ENCODE measurements around the gene METTL1.
A peak's percentile ranks its signal among the peaks of the same experiment; 100 is the strongest.

Gene METTL1

DNA sequence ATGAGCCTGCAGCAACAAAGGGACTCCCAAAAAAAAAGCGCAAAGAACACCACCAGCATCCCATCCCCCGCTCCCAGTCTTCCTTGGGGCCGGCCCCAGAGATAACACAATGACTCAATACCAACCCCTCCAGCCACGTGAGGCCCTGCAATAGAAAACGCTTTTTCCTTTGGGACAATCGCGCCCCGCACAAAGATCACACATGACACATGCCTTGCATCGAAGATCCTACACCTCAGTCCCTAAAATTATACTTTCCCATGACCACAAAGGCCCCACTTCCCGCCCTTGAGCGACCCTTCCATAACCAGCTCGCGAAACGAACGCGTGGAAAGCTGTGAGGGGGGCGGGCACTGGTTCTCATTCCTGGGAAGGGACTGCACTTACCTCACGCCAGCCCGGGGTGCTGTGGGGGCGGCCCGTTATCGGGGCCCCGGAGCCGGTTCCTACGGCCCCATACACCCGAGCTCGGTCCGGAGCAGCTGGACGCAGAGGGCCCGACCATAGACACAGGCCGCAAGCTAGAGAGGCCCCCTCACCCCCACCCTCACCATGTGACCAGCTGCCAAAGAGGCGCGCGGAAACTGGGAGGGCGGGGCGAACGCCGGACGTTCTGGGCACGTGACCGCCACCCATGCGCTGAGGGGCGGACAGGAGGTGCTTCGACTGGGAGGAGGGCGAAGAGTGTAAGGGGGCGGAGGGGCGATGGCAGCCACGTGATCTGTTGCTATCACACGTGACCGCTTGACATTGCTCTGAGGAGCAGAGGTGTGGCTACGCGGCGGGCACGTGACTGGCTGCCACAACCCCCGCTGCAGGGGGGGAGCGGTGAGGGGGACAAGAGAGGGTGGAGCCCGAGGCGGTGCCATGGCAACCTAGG, 19.9 kb downstream of the METTL1 start, which contains the start of gene CDK4:
TSS of gene CDK4 (minus strand) at position 523 of the 880 bp plus-strand sequence. CDS start 593 bp downstream, outside the sequence.
- DNase-seq = peak; percentile 97 to 99

DNA sequence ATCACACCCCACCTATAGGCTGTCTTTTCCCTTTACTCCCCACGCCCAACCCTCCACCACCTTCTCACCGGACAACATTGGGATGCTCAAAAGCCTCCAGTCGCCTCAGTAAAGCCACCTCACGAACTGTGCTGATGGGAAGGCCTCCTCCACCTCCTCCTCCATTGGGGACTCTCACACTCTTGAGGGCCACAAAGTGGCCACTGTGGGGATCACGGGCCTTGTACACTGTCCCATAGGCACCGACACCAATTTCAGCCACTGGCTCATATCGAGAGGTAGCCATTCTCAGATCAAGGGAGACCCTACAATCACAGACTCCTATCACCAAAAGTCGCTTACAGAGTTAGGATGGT, 20.5 kb downstream of the METTL1 start:
- DNase-seq = no peak

DNA sequence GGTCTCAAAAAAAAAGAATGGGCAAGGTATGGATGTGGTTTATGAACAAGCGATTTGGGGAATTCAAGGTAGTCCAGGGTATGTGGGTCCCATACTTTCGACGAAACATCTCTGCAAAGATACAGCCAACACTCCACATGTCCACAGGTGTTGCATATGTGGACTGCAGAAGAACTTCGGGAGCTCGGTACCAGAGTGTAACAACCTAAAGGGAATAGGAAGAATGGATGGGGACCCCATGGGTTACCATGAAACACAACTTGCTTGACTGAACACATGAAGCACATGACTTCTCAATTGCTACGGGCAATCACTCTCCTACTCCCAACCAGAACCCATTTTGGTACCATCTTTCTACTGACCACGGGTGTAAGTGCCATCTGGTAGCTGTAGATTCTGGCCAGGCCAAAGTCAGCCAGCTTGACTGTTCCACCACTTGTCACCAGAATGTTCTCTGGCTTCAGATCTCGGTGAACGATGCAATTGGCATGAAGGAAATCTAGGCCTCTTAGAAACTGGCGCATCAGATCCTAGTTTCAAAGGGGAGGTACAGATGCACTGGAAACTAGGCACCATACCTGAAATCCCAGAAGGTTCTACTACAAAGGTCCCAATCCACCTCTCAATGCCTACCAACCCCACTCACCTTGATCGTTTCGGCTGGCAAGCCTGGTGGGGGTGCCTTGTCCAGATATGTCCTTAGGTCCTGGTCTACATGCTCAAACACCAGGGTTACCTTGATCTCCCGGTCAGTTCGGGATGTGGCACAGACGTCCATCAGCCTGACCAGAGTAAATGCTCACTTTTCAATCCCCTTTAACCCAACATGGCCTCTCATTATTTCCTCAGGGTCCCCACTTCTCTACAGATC, 21.1 kb downstream of the METTL1 start:
- DNase-seq = no peak

DNA sequence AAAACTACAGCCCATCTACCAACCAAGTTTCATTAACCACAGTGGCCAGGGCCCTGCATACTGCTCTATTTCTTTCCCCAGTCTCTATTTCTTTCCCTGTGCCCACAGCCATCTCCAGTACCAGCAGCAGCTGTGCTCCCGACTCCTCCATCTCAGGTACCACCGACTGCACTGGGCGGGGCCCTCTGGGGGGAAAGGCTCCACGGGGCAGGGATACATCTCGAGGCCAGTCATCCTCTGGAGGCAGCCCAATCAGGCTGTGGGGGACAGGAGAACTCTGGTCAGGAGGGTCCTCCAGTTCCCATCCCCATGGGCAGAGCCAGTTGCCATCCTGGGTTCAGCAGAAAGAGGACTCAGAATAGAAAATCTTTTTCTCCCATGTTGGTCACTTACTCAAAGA, 22.8 kb downstream of the METTL1 start:
- DNase-seq = no peak

DNA sequence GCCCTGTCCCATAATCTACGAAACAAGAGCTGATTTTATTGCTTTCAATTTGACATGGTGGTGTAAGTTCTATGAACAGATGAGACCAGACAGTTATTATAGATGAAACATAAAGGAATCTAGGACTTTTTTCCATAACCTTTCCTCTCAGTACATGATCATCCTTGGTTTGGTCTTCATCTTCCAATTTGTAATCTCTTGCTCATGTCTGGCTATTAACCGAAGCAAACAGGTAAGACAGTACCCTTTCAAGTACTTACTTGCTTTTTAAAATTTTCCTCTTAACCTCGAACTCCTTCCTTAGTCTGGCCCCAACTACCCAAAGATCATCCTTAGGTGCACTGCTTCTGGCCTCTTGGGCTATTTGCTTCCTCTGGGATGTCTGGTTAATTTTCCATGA, 25.9 kb downstream of the METTL1 start:
- DNase-seq = no peak

DNA sequence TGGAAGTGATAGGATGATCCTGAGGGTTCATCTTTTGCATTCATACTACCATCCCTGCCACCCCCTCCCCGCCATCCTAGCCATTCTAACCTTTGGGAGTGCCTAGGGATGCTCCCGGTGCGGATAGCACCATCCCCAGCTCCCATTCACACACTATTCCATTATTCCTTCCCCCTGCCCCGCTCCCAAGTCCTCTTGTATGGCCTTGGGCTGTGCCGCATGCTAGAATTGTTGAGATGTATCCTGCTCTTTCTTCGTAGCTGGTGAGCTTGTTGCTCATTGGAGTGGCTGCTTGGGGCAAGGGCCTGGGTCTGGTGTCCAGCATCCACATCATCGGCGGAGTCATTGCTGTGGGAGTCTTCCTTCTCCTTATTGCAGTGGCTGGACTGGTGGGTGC, 26.4 kb downstream of the METTL1 start:
- no peak for DNase-seq

DNA sequence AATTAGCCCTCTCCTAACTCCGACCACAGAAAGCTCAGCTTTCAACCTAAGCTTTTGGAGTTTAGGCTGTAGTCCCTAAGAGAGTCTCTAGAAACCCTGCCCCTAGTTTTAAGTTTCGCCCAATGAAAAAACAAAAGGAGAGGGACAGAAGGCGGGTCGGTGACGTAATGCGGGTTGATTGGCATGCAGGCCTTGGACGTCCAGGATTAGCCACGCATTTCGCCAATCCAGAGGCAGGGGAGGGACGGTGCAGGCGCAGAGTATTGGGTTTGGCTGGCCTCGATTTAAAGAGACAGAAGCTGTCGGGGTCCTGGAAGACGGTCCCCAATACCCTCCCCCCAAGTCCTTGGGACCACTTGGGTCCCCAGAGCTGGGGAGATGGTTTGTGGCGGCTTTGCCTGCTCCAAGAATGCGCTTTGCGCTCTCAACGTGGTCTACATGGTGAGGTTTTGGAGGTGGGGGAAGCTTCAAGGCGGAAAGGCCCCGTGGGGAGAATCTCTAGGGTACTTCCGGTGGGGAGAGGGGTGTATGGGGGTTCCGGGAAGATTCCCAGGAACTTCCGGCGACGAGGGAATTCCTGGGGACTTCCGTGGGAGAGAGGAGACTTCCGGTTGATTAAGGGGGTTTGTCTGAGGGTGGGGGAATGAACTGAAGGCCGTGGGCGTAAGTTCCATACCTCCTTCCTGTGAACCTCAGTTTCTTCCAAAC, 27.0 kb downstream of the METTL1 start, which contains the start of gene TSPAN31:
TSS of gene TSPAN31 (plus strand) at position 263 of the 708 bp plus-strand sequence. CDS start at position 379, 116 bp downstream.
- DNase-seq = peak; percentile 92 to 96

DNA sequence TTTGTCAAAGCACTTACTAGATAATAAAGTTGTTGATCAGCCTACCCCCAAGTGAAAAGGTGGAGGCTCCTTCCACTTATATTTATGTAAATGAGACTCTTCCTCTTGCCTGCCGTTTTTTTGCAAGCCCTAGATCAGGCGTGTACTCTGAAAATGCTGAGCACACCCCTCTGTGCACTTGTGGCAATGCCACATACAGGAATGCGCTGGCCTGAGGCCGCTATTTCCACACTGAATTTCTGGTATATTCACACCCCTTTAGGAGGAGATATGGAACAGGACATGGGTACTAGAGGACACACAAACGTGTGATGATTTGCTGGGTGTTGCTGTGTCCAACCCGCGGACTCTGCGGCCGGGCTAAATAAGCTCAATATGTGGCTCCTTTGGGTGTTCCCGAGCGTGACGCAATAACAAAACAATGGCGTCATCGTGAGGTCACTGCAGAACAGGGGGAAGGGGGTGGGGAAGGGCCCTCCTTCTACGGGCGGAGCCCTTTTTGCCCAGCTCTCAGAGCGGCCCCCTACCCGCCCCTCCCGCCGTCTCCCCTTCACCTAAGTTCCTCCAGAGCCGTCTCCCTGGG, 27.6 kb downstream of the METTL1 start:
- DNase-seq = no peak

DNA sequence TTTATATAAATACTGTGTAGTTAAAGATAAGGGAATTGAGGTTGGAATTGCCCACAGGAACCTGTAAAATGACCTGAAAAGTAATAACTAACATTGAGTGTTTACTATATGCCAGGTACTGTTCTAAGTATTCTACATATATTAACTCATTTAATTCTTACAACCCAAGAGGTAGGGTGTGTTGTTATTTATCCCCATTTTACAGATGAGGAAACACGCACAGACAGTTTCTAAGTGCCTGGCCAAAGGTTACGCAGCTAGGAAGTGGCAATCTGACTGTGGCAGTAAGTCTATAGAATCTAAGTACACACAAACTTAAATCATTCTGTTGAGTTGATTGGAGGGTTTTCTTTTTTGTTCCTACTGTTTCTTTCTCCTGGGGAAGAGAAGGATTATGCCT, 28.1 kb downstream of the METTL1 start:
- no peak for DNase-seq

DNA sequence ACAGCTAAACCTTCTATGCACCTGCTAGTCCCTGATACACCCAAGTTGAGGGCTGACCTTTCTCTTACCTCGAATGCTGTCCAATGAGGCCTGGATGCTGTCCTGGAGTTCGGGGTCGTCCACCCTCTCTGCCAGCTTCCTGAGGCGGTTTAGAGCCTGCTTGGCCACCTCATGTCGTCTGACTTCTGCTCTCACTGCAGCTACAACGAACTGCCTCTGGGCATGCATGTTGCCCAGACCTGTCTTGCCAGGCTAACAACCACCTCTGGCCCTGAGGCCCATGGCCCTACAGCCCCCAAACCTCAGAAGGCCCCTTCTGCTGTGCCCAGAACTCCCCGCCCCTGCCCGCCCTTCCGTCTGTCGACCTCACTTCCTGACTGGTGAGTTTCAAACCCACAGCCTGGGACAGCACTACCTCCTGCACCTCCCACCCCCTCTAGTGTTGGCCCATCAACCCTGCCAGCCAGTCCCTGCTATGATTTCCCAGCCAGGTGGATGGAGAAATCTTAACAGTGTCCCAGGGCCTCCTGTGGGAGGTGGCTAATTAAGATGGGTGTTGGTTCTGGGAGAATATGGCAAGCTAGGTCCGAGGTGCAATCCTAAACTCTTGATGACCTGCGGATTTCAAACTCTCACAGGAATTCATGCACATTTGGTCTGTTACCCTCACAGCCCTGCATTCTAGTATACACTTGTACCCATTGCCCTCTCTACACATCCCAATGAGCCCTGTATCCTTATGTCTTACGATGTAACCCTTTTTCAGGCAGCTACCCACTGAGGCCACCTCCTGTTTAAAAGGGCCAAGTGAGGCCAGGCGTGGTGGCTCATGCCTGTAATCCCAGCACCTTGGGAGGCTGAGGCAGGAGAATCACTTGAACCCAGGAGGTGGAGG, 29.8 kb downstream of the METTL1 start:
- no peak for DNase-seq

DNA sequence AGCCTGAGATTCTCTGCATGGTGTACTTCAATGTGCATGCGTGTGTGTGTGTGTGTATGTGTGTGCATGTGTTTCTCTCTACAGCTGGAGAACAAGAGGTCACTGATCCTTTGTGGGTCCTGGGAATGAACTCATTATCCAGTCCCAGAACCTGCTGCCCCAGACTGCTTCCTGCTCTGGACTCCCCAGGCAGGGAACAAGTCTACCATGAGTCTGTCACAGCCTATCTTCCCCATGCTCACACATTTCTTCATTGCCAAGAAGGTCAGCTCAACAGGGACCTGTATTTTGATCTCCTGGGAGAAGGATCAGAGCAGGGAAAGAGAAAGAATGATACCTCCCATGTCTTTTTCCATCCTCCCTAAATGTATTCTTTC, 30.5 kb downstream of the METTL1 start:
- DNase-seq = no peak

DNA sequence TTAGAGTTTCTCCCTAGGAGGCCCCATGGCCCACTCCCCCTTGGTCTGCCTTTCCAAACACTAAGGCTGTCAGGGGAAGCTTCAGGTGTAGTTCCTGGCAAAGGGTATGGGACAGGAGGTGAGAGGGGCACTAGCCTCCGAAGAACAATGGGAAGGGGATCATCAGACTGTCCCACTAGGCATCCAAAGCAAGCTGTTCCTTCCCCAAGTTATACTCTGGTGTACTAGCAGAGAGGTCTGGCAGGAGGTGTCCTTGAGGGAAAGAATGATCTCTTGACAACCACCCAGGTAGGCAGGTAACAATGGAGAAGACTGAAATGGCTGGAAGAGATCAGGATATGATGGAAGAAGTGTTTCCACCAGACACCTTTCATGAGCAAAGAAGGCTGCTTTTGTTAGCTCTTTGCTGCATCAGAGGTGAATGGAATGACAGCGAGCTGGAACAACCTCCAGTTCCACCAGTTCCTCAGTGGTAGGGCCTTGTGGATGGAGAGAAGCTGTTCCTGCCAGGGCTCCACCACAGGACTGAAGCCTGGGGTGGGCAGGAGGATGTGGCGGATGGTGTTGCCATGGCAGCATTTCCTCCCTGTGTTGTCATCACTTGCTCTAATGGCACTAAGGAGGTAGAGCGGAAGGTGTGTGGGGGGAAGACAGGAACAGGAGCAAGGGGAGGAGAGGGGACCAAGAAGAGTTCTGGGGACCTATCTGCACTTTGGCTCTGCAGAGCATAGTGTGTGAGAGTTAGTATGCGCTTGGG, 31.1 kb downstream of the METTL1 start:
- DNase-seq = no peak

DNA sequence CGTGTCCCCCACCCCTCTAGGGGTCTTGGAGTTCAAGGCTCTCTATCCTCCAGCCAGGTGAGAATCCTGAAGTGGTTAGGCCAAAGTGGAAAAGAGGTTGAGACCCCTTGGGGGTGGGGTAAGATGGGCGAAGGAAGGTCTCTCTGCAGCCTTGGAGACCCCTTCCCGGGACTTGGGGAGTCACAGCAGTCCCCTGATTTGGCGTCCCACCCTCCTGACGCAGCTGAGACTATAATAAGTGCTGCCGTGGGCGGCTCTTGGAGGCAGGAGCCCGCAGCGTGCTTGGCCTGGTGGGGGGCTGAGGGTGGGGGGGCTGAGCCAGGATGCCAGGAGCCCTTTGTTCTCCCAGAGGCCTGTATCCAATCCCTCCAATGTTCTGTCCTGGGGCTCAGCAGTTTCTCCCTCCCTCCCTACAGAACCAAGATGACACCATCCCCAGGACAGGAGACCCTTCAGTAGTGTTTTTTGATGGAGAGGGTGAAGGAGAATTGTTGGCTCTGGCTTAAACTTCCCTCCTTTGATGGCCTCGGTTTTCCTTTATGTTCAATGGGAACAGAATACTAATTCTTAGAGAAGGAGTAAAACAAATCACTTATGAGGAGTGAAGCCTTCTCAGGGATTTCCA, 31.9 kb downstream of the METTL1 start:
- no peak for DNase-seq

DNA sequence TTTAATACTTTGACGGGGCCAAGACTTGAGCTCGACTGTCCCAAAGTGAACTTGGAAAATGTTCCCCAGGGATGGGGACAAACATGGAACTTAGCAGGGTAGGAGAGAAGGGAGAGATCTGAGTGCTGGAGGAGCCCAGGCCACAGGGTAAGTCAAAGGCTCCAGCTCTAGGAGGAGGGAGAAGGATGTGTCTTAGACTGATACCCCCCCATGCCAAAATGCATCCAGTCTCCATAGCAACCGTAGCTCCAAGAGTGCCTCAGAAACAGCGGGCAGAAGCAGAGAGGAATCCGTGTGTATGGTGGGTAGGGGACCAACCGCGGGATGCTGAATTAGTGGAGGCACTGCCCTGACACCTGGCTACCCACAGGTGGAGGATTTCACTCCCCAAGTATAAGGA, 32.5 kb downstream of the METTL1 start:
- DNase-seq = no peak

DNA sequence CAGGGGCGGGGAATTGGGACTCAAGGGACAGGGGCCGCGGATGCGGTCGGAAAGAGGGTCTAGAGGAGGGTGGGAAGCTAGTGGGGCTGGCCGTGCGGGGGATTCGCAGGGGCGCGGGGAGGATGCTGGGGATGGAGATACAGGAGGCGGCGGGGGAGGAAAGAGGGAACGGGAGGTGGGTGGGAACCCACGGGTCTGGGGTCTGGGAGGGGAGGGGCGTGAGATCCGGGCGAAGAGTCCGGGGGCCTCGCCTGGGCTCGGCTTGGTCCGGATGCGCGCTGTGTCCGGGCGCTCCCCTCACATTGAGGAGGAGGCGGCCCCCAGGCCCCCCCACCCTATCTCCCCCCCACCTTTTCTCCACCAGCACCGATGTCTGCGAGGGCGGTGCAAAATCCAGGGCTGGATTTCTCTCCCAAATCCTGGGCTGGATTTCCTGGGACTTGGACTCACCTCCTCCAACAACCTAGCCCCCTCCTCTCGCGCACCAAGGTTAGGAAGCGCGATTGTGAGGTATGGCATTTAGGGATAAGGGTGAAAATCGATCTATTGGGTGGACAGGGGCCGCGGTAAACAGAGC, 33.2 kb downstream of the METTL1 start, which contains the start of gene AGAP2:
TSS of gene AGAP2 (minus strand) at position 82 of the 577 bp plus-strand sequence. CDS start 496 bp downstream, outside the sequence.
- no peak for DNase-seq

DNA sequence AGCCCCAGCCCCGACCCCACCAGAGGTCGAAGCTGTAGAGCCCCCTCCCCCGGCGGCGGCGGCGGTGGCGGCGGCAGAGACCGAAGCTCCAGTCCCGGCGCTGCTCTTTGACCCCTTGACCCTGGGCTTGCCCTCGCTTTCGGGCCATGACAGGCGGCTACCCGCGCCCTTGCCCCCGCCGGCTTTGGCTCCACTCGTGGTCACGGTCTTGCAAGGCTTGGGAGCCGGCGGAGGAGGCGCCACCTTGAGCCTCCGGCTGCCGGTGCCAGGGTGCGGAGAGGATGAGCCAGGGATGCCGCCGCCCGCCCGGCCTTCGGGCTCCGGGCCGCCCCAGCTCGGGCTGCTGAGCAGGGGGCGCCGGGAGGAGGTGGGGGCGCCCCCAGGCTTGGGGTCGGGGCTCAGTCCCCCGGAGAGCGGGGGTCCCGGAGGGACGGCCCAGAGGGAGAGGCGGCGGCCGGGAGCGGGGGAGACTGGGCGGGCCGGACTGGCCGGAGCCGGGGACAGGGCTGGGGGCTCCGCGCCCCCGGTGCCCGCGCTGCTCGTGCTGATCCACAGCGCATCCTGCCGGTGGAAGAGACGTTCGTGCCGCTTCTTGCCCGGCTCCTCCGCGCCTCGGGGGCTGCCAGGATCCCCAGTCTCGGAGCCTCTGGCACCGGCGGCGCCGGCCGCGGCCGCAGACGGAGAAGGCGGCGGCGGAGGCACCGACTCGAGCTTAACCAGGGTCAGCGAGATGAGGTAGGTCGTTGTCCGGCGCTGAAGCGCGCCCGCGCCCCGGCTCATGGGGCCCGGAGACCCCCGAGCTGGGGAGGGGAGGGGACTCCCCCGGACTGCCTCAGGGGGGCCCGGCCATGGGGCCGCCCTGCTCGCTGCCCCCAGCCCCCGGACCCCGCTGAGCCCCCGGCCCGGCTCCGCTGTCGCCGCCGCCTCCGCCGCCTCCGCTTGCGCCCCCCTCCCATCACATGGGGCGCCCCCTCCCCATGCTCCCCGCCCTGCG, 34.1 kb downstream of the METTL1 start:
- DNase-seq = no peak

DNA sequence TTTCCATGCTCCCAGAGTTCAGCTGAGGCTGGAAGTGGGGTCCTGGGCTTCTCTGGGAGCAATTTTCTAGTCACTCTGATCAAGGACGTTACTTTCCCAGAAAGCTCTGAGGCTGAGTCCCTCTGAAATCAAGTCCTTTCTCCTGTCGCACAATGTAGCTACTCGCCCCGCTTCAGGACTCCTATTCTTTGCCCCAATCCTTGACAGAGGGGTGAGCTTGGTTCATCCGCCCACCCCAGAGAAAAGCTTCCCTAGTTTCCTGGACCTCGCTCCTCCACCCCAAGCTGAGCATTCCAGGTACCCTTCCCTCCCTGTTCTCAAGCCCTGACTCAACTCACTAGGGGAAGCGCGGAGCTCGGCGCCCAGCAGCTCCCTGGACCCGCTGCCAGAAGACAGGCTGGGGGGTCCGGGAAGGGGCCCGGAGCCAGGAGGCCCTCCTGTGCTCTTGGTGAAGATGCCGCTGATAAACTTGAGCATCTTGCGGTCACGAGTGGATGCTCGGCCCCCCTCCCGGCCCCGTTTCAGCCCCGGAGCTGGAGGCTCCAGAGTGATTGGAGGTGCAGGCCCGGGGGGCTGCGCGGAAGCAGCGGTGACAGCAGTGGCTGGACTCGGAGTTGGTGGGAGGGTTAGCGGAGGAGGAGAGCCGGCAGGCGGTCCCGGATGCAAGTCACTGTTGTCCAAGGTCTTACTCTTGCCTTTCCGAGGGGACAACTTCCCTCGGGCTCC, 35.0 kb downstream of the METTL1 start:
- no peak for DNase-seq
